Loucy (cell line): Measurements from ENCODE around the gene DCLK3.

ENCODE experiments used
- H2AFZ ChIP-seq: fragments of 200-600 bp; sonication (generic); 2 replicates; pipeline ENCODE4 v1.6.0; 2016; ENCODE audit warnings: antibody characterized with exemption, mild to moderate bottlenecking, low read length, moderate library complexity
- H3F3A ChIP-seq: fragments of 200-600 bp; 2 replicates; pipeline ENCODE4 v1.6.0; 2016; ENCODE audit warnings: antibody characterized with exemption, low read depth, mild to moderate bottlenecking
- H3K27me3 ChIP-seq: fragments of 200-600 bp; sonication (generic); 2 replicates; pipeline ENCODE4 v1.6.1; 2014; ENCODE audit warnings: low read length, mild to moderate bottlenecking; ENCODE audit not compliant: insufficient read depth, poor library complexity, severe bottlenecking
- H3K36me3 ChIP-seq: fragments of 200-600 bp; sonication (generic); 2 replicates; pipeline ENCODE4 v1.6.1; 2016; ENCODE audit warnings: low read length; ENCODE audit not compliant: insufficient read depth
- H3K4me1 ChIP-seq: fragments of 200-600 bp; sonication (generic); 2 replicates; pipeline ENCODE4 v1.5.1; 2014; ENCODE audit warnings: low read length, mild to moderate bottlenecking; ENCODE audit not compliant: insufficient read depth, poor library complexity, severe bottlenecking
- H3K4me2 ChIP-seq: fragments of 200-600 bp; sonication (generic); 2 replicates; pipeline ENCODE4 v1.6.0; 2014; ENCODE audit warnings: antibody characterized with exemption, low read length, low read depth, mild to moderate bottlenecking; ENCODE audit not compliant: poor library complexity, severe bottlenecking
- H3K4me3 ChIP-seq: fragments of 200-600 bp; sonication (generic); 2 replicates; pipeline ENCODE4 v1.5.1; 2014; ENCODE audit warnings: low read length, mild to moderate bottlenecking, mixed read lengths; ENCODE audit not compliant: poor library complexity, severe bottlenecking
- H3K79me2 ChIP-seq: fragments of 200-600 bp; sonication (generic); 2 replicates; pipeline ENCODE4 v1.6.1; 2014; ENCODE audit warnings: low read length; ENCODE audit not compliant: insufficient read depth
- H3K9ac ChIP-seq: fragments of 200-600 bp; sonication (generic); 2 replicates; pipeline ENCODE4 v1.6.0; 2014; ENCODE audit warnings: mild to moderate bottlenecking, low read depth, low read length, moderate library complexity; ENCODE audit not compliant: poor library complexity, severe bottlenecking
- H3K9me2 ChIP-seq: fragments of 200-600 bp; sonication (generic); replicated peaks from 2 replicates; pipeline ENCODE4 v1.6.1; 2016; ENCODE audit warnings: low read depth, low read length, mixed read lengths
- H3K9me3 ChIP-seq: fragments of 200-600 bp; sonication (generic); 2 replicates; pipeline ENCODE4 v1.6.1; 2014; ENCODE audit warnings: mild to moderate bottlenecking, antibody characterized with exemption, low read length, low read depth; ENCODE audit not compliant: insufficient read depth
- H4K20me1 ChIP-seq: fragments of 200-600 bp; sonication (generic); 2 replicates; pipeline ENCODE4 v1.6.0; 2014; ENCODE audit warnings: antibody characterized with exemption, low read length, mild to moderate bottlenecking; ENCODE audit not compliant: insufficient read depth, poor library complexity, severe bottlenecking
- EZH2phosphoT487 ChIP-seq: fragments of 200-600 bp; IDR thresholded peaks from 2 replicates; pipeline ENCODE4 v1.6.1; 2018; ENCODE audit warnings: antibody characterized with exemption, mild to moderate bottlenecking, moderate library complexity, borderline replicate concordance
- TF ChIP-seq, protein P1 (sequence below): fragments of 200-600 bp; sonication (generic); conservative IDR thresholded peaks from 2 replicates; pipeline ENCODE4 v1.5.1; 2014; ENCODE audit warnings: mild to moderate bottlenecking, antibody characterized with exemption, low read length

DCLK3 gene

DNA sequence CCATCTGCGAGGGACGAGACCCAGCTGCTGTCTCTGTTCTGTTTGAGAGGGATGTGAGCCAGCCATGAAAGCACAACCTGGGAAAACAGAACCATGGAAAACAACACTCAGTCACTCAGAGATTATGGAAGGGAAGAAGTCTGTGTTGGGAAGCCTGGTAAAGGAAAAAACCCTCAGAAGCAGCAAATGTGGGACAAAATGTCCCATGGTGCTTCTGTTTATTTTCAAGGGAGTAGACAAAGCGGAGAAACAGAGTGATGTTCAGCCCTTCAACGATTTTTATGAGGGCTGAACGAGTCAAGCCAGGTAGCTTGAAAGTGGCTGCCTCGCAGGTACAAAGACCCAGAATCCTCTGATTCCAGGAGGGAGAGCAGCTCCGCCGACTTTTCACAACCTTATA is 59.3 kb downstream of the DCLK3 start:
- Histone ChIP-seq H3K9me2 (no peaks in the 10 kb centered on the region), H3K79me2 (no peaks in the 10 kb centered on the region), H3K36me3 (no peaks in the 10 kb centered on the region), H3F3A (no peaks in the 10 kb centered on the region), H2AFZ (no peak overlapping the region), H3K27me3 (no peaks in the 10 kb centered on the region), H3K9me3 (no peaks in the 10 kb centered on the region), H3K4me2 (no peak overlapping the region), H4K20me1 (no peaks in the 10 kb centered on the region), H3K9ac (no peak overlapping the region), H3K4me1 (peaks cover 6% of the 10 kb centered on the region), H3K4me3 (no peak overlapping the region)
- TF ChIP-seq, protein P1, sequence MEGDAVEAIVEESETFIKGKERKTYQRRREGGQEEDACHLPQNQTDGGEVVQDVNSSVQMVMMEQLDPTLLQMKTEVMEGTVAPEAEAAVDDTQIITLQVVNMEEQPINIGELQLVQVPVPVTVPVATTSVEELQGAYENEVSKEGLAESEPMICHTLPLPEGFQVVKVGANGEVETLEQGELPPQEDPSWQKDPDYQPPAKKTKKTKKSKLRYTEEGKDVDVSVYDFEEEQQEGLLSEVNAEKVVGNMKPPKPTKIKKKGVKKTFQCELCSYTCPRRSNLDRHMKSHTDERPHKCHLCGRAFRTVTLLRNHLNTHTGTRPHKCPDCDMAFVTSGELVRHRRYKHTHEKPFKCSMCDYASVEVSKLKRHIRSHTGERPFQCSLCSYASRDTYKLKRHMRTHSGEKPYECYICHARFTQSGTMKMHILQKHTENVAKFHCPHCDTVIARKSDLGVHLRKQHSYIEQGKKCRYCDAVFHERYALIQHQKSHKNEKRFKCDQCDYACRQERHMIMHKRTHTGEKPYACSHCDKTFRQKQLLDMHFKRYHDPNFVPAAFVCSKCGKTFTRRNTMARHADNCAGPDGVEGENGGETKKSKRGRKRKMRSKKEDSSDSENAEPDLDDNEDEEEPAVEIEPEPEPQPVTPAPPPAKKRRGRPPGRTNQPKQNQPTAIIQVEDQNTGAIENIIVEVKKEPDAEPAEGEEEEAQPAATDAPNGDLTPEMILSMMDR, result no peak
- TF ChIP-seq EZH2phosphoT487, result no peak

DNA sequence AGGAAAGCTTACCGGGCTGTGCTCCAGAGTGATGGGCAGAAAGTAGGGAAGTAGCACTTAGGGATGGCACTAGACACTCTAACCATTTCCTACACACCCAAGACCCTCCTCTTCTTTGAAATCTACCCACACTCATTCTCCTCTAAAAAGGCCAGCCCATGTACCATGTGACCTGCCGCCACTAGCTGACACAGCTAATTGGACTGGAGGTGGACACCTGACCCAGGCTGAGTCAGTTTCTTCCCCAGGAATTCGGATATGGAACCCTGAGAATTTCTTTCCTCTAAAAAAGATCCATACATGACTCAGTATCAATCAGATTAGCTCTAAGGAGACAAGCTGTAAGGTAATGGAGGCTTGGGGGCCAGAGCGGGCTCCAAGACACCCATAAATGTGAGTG is 60.1 kb downstream of the DCLK3 start:
- no peak overlapping the region for H3K9ac ChIP-seq
- H2AFZ ChIP-seq, result no peak overlapping the region
- H3F3A ChIP-seq, result no peaks in the 10 kb centered on the region
- no peaks in the 10 kb centered on the region for H3K79me2 ChIP-seq
- H3K9me2 ChIP-seq, result no peaks in the 10 kb centered on the region
- H3K9me3 ChIP-seq, result no peaks in the 10 kb centered on the region
- H3K27me3 ChIP-seq, result no peaks in the 10 kb centered on the region
- no peak overlapping the region for H3K4me2 ChIP-seq
- H3K4me1 ChIP-seq, result peaks cover 6% of the 10 kb centered on the region
- H3K4me3 ChIP-seq, result no peak overlapping the region
- H3K36me3 ChIP-seq, result no peaks in the 10 kb centered on the region
- no peak for TF ChIP-seq EZH2phosphoT487
- TF ChIP-seq, protein P1, result no peak
- no peaks in the 10 kb centered on the region for H4K20me1 ChIP-seq

DNA sequence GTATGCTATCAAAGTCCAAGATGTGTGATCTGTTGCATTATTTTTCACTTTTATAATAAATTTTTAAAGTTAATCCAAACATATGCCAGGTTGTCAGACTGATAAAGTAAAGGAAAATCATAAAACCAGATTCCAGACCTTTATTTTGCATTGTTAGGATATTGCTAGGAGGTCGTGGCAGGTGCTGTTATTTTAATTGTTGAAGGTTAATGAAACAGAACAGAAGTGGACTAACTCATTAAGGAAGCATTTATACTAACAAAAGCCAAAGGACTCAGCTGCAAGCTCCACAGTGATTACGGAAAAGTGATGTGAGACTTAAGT is 63.1 kb downstream of the DCLK3 start:
- Histone ChIP-seq H3K9me2 (no peaks in the 10 kb centered on the region), H3K4me1 (no peaks in the 10 kb centered on the region)

More for the DNA sequence above, 63.1 kb downstream of the DCLK3 start:
- H3K9me3 ChIP-seq, result no peaks in the 10 kb centered on the region
- no peaks in the 10 kb centered on the region for H3F3A ChIP-seq
- no peak overlapping the region for H3K9ac ChIP-seq
- no peak overlapping the region for H3K4me3 ChIP-seq
- no peaks in the 10 kb centered on the region for H3K27me3 ChIP-seq
- no peaks in the 10 kb centered on the region for H4K20me1 ChIP-seq
- H3K79me2 ChIP-seq, result no peaks in the 10 kb centered on the region
- H3K4me2 ChIP-seq, result no peak overlapping the region
- no peak overlapping the region for H2AFZ ChIP-seq
- TF ChIP-seq, protein P1, result no peak
- no peak for TF ChIP-seq EZH2phosphoT487
- H3K36me3 ChIP-seq, result no peaks in the 10 kb centered on the region
